Esophagus muscularis mucosa (tissue), 4 donors: ENCODE results near the gene TSFM. TPM values are rescaled to one million over a fixed set of nuclear protein-coding genes. Genes with fewer than 3 reads are reported as not detected.
A peak's percentile ranks its signal among the peaks of the same experiment; 100 is the strongest.

Source experiments
- DNase-seq: peaks from one replicate; pipeline ENCODE4 v3.0.0-alpha.2; 2017; ENCODE audit errors: extremely low spot score
- H3K27ac ChIP-seq, 4 donors: fragments of 200-600 bp; sonication (generic); replicated peaks in 1 of 4; 1 replicate in 3 of 4; 2 replicates in 1 of 4; pipeline ENCODE4 v1.5.1; 2016 to 2019; ENCODE audit warnings: mild to moderate bottlenecking in 1 of 4
- H3K27me3 ChIP-seq, 4 donors: fragments of 200-600 bp; sonication (generic); one replicate each; pipeline versions ENCODE4 v1.5.1 to v1.6.0; 2016 to 2019
- H3K36me3 ChIP-seq, 4 donors: fragments of 200-600 bp; sonication (generic); one replicate each; pipeline ENCODE4 v1.5.1; 2016 to 2019
- H3K4me1 ChIP-seq, 4 donors: fragments of 200-600 bp; sonication (generic); one replicate each; pipeline ENCODE4 v1.5.1; 2016 to 2019
- H3K4me3 ChIP-seq, 4 donors: fragments of 200-600 bp; sonication (generic); 1 replicate in 2 of 4; 2 replicates in 2 of 4; pipeline ENCODE4 v1.5.1; 2016 to 2019; ENCODE audit warnings: mild to moderate bottlenecking in 4 of 4, moderate library complexity in 1 of 4
- H3K9me3 ChIP-seq, 4 donors: fragments of 200-600 bp; sonication (generic); 1 replicate in 3 of 4; 2 replicates in 1 of 4; pipeline ENCODE4 v1.5.1; 2016 to 2019
- CTCF ChIP-seq, 3 experiments: fragments of 200-600 bp in 2 of 3; fragments of 450-650 bp in 1 of 3; sonication (generic) in 2 of 3; IDR thresholded peaks; one replicate each; pipeline ENCODE4 v1.5.1; 2017 to 2019; ENCODE audit warnings: antibody characterized with exemption in 3 of 3, mild to moderate bottlenecking in 2 of 3, moderate library complexity in 1 of 3
- EP300 ChIP-seq: sonication (generic); formaldehyde crosslinking; IDR thresholded peaks from one replicate; pipeline ENCODE4 v1.6.1; 2017; ENCODE audit warnings: antibody characterized with exemption
- POLR2A ChIP-seq: fragments of 450-650 bp; IDR thresholded peaks from one replicate; pipeline ENCODE4 v1.6.1; 2017; ENCODE audit warnings: antibody characterized with exemption, moderate library complexity, mild to moderate bottlenecking, low read depth
- POLR2AphosphoS5 ChIP-seq, 2 donors: sonication (generic); formaldehyde crosslinking; IDR thresholded peaks; one replicate each; pipeline ENCODE4 v1.6.1; 2017; ENCODE audit warnings: antibody characterized with exemption in 2 of 2
- WGBS: methylation state at CpG from one replicate; pipeline ENCODE4 v1.1.5; 2018; 5-methylcytosine and 5-hydroxymethylcytosine counted together
- intact Hi-C: fragments of 100-400 bp; cut with DNase I; formaldehyde crosslinking; loops from one replicate; pipeline ENCODE4 v1.15.1; 2023
- total RNA-seq, 4 donors: library from RNA; depleted of rRNA; stranded (reverse); fragments of >200 nt; gene quantifications; one replicate each; pipeline versions ENCODE4 v1.1.0 to v1.2.1, GENCODE V29; 2016

The TSFM gene
- total RNA-seq, 4 donors from 2014 or later, result 17.6 to 38.4 (median 29.2) TPM

- TF ChIP-seq EP300 (no peak), POLR2AphosphoS5 (IDR thresholded peaks at IDR 0.05) (peak in 1 of 2 donors; percentile 17)
- intact Hi-C loops, result no loop called here
- Histone ChIP-seq H3K27ac (peak overlapping the region; percentile 67 to 100 (median 83)), H3K27me3 (no peaks in the 10 kb centered on the region), H3K4me1 (peaks cover 99 to 100% (median 100%) of the 10 kb centered on the region in 4 donors), H3K9me3 (no peaks in the 10 kb centered on the region), H3K36me3 (peaks cover 0 to 7% (median 0%) of the 10 kb centered on the region in 4 donors), H3K4me3 (peak overlapping the region; percentile 25 to 47 (median 32))
- no peak for DNase-seq
- 0% methylated on average over 13 of the region's 13 CpGs for WGBS
These were observed 54.1 kb downstream of the TSFM start for GRCh38 chr12:57836442-57837375.

- intact Hi-C loops, result no loop called here
- peaks cover 100% of the 10 kb centered on the region in 4 donors for H3K4me1 ChIP-seq
- no peak for TF ChIP-seq EP300
- peak in 1 of 2 donors; percentile 20 for TF ChIP-seq POLR2AphosphoS5 (IDR thresholded peaks at IDR 0.05)
- no peaks in the 10 kb centered on the region for H3K36me3 ChIP-seq
- peak overlapping the region; percentile 57 to 100 (median 83) for H3K27ac ChIP-seq
- no peaks in the 10 kb centered on the region for H3K27me3 ChIP-seq
- WGBS, result 14% methylated on average over 1 of the region's 5 CpGs
- DNase-seq, result no peak
- peak overlapping the region; percentile 25 to 32 (median 30) for H3K4me3 ChIP-seq
- H3K9me3 ChIP-seq, result no peaks in the 10 kb centered on the region
These were observed 55.4 kb downstream of the TSFM start for GRCh38 chr12:57837864-57838562.

- Histone ChIP-seq H3K4me1 (peaks cover 100% of the 10 kb centered on the region in 4 donors), H3K36me3 (no peaks in the 10 kb centered on the region), H3K9me3 (no peaks in the 10 kb centered on the region), H3K27ac (peak overlapping the region; percentile 57 to 100 (median 83)), H3K4me3 (peak overlapping the region; percentile 10 to 32 (median 26)), H3K27me3 (no peaks in the 10 kb centered on the region)
- intact Hi-C loops, result no loop called here
- WGBS, result 32% methylated on average over 7 of the region's 8 CpGs
- no peak for DNase-seq
- TF ChIP-seq POLR2AphosphoS5 (IDR thresholded peaks at IDR 0.05), result no peak
- no peak for TF ChIP-seq CTCF (IDR thresholded peaks at IDR 0.05)
- TF ChIP-seq POLR2A, result no peak
- no peak for TF ChIP-seq EP300
These were observed 56.2 kb downstream of the TSFM start for GRCh38 chr12:57838594-57839302.

- H3K4me1 ChIP-seq, result peaks cover 94 to 97% (median 95%) of the 10 kb centered on the region in 4 donors
- no peak for TF ChIP-seq EP300
- no peak for TF ChIP-seq CTCF (IDR thresholded peaks at IDR 0.05)
- 37% methylated on average over 3 of the region's 5 CpGs for WGBS
- intact Hi-C loops, result no loop called here
- no peaks in the 10 kb centered on the region for H3K27me3 ChIP-seq
- peak overlapping the region; percentile 16 to 100 (median 83) for H3K27ac ChIP-seq
- no peak for DNase-seq
- no peaks in the 10 kb centered on the region for H3K9me3 ChIP-seq
- peak overlapping the region; percentile 10 to 99 (median 50) for H3K4me3 ChIP-seq
- H3K36me3 ChIP-seq, result no peaks in the 10 kb centered on the region
These were observed 57.4 kb downstream of the TSFM start for GRCh38 chr12:57839996-57840395.

- H3K36me3 ChIP-seq, result no peaks in the 10 kb centered on the region
- peak overlapping the region; percentile 10 to 99 (median 50) for H3K4me3 ChIP-seq
- no peaks in the 10 kb centered on the region for H3K27me3 ChIP-seq
- TF ChIP-seq CTCF (IDR thresholded peaks at IDR 0.05), result no peak
- no peak for TF ChIP-seq POLR2AphosphoS5 (IDR thresholded peaks at IDR 0.05)
- no peak for TF ChIP-seq POLR2A
- no peak for TF ChIP-seq EP300
- H3K9me3 ChIP-seq, result no peaks in the 10 kb centered on the region
- intact Hi-C loops, result no loop called here
- H3K27ac ChIP-seq, result peak overlapping the region; percentile 16 to 100 (median 83)
- DNase-seq, result no peak
- peaks cover 87 to 90% (median 88%) of the 10 kb centered on the region in 4 donors for H3K4me1 ChIP-seq
- whole genome bisulfite sequencing, result 13% methylated on average over 3 of the region's 3 CpGs
These were observed 58.1 kb downstream of the TSFM start for GRCh38 chr12:57840726-57841125.
